HG03045 (cell line): ENCODE measurements around the gene IER5L.
"Not testable (repeated sequence)": the region's sequence is repeated elsewhere in the genome, so short reads cannot be mapped to it uniquely, and the experiment has no call there.

Experiments
- ATAC-seq: cut with Tn5 transposase; IDR thresholded peaks from one replicate; pipeline ENCODE4 v1.9.1; 2021; ENCODE audit warnings: mild to moderate bottlenecking, moderate library complexity; ENCODE audit not compliant: unreplicated experiment

The IER5L gene

GRCh38 chr9:129141066-129142041 is 36.7 kb downstream of the IER5L start:
- ATAC-seq = no peak

- ATAC-seq = peak; percentile 11
Observed at GRCh38 chr9:129140397-129141065, 37.5 kb downstream of the IER5L start.

- ATAC-seq = peak; percentile 55
Observed at GRCh38 chr9:129139993-129140396, 38.1 kb downstream of the IER5L start.

- peak; percentile 38 for ATAC-seq
Observed at GRCh38 chr9:129139233-129139992, 38.6 kb downstream of the IER5L start.

GRCh38 chr9:129138476-129139232 is 39.4 kb downstream of the IER5L start:
- no peak for ATAC-seq

- no peak for ATAC-seq
Observed at GRCh38 chr9:129138144-129138462, 40.0 kb downstream of the IER5L start.

- ATAC-seq = no peak
Observed at GRCh38 chr9:129137292-129138143, 40.5 kb downstream of the IER5L start.

GRCh38 chr9:129136446-129137035 is 41.5 kb downstream of the IER5L start:
- ATAC-seq = no peak

GRCh38 chr9:129135476-129135875 is 42.6 kb downstream of the IER5L start:
- ATAC-seq = no peak

GRCh38 chr9:129133082-129133481 is 45.0 kb downstream of the IER5L start:
- ATAC-seq = no peak

- peak; percentile 49 for ATAC-seq
Observed at GRCh38 chr9:129131300-129132145, 46.5 kb downstream of the IER5L start.

- ATAC-seq = no peak
Observed at GRCh38 chr9:129130791-129131190, 47.3 kb downstream of the IER5L start.

GRCh38 chr9:129130271-129130670 is 47.8 kb downstream of the IER5L start:
- not testable (repeated sequence) for ATAC-seq

- no peak for ATAC-seq
Observed at GRCh38 chr9:129128689-129129088, 49.4 kb downstream of the IER5L start.

- ATAC-seq = no peak
Observed at GRCh38 chr9:129126749-129127618, 51.1 kb downstream of the IER5L start.
